Ovary (tissue), 3 donors: ENCODE data around the gene RADIL.

Source experiments
- EP300 ChIP-seq: sonication (generic); formaldehyde crosslinking; IDR thresholded peaks from one replicate; pipeline ENCODE4 v1.6.1; 2017; ENCODE audit warnings: antibody characterized with exemption
- POLR2A ChIP-seq: fragments of 450-650 bp; IDR thresholded peaks from one replicate; pipeline ENCODE4 v1.6.1; 2017; ENCODE audit warnings: antibody characterized with exemption, mild to moderate bottlenecking, moderate library complexity
- TF ChIP-seq, protein P1 (sequence below), 3 donors: fragments of 450-650 bp in 2 of 3; fragments of 200-600 bp in 1 of 3; IDR thresholded peaks; one replicate each; pipeline versions ENCODE4 v1.5.1 to v1.8.0; 2016 to 2022; ENCODE audit warnings: antibody characterized with exemption in 3 of 3, mild to moderate bottlenecking in 1 of 3
- donor health status: DM: no; HTN: no; CAD: no.

- TF ChIP-seq, protein P1, sequence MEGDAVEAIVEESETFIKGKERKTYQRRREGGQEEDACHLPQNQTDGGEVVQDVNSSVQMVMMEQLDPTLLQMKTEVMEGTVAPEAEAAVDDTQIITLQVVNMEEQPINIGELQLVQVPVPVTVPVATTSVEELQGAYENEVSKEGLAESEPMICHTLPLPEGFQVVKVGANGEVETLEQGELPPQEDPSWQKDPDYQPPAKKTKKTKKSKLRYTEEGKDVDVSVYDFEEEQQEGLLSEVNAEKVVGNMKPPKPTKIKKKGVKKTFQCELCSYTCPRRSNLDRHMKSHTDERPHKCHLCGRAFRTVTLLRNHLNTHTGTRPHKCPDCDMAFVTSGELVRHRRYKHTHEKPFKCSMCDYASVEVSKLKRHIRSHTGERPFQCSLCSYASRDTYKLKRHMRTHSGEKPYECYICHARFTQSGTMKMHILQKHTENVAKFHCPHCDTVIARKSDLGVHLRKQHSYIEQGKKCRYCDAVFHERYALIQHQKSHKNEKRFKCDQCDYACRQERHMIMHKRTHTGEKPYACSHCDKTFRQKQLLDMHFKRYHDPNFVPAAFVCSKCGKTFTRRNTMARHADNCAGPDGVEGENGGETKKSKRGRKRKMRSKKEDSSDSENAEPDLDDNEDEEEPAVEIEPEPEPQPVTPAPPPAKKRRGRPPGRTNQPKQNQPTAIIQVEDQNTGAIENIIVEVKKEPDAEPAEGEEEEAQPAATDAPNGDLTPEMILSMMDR (IDR thresholded peaks at IDR 0.05) = no peak
- TF ChIP-seq EP300 (no peak), POLR2A (no peak)
Measured at GRCh38 chr7:4783292-4783652, 100.2 kb downstream of the RADIL start.
